ENCODE measurements around the gene XKR7. TPM values are rescaled to one million over a fixed set of nuclear protein-coding genes. Genes with fewer than 3 reads are reported as not detected.

The XKR7 gene
- total RNA-seq, 1 donor from 2014 or later, result 0.08 TPM

DNA sequence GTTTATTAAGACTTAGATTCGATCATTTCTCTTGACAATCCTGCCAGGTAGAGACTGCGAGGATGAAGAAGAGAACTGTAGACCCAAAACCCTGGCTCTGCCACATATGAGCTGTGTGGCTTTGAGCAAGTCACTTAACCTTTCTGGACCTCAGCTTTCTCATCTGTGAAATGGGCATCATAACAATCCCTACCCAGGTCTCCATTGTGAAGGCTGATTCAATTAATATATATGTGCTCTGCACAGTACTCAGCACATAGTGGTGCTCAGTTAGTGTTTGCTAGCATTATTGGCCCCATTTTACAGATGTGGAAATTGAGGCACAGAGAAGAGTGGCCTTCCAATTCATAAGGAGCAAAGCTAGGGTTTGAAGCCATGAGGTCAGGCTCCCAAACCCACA lies 7.9 kb downstream of the XKR7 start:
- Histone ChIP-seq H3K27me3 (ENCODE audit: control insufficient read depth, insufficient read depth, low read length) (peaks cover 13% of the 10 kb centered on the region), H3K4me3 (ENCODE audit: low read depth, low read length) (no peak overlapping the region), H3K36me3 (ENCODE audit: control insufficient read depth, insufficient read depth, low read length) (no peaks in the 10 kb centered on the region)
- TF ChIP-seq, protein P1, sequence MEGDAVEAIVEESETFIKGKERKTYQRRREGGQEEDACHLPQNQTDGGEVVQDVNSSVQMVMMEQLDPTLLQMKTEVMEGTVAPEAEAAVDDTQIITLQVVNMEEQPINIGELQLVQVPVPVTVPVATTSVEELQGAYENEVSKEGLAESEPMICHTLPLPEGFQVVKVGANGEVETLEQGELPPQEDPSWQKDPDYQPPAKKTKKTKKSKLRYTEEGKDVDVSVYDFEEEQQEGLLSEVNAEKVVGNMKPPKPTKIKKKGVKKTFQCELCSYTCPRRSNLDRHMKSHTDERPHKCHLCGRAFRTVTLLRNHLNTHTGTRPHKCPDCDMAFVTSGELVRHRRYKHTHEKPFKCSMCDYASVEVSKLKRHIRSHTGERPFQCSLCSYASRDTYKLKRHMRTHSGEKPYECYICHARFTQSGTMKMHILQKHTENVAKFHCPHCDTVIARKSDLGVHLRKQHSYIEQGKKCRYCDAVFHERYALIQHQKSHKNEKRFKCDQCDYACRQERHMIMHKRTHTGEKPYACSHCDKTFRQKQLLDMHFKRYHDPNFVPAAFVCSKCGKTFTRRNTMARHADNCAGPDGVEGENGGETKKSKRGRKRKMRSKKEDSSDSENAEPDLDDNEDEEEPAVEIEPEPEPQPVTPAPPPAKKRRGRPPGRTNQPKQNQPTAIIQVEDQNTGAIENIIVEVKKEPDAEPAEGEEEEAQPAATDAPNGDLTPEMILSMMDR (IDR thresholded peaks at IDR 0.05; ENCODE audit: insufficient read depth, low read length, poor library complexity, severe bottlenecking), result no peak
- no peak for DNase-seq (ENCODE audit: low read depth)

DNA sequence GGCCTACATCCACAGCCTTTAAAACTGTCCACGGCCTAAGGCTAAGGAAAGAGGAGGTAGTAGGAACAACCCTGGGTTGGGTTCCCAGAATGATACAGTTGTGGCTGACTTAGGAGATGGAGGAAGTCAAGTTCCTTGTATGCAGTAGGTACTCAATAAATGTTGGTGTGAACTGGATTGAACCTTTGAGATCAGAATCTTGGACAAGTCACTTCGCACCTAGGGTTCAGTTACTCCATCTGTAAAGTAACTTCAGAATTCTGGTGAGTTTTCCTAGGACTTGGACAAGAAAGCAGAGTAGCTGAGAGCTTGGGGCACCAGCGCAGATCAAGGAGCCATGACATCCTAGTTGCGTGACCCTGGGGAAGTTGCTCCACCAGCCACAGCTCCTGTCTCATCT lies 9.1 kb downstream of the XKR7 start:
- H3K4me3 ChIP-seq (ENCODE audit: low read depth, low read length), result no peak overlapping the region
- TF ChIP-seq, protein P1 (IDR thresholded peaks at IDR 0.05; ENCODE audit: insufficient read depth, low read length, poor library complexity, severe bottlenecking), result no peak
- peaks cover 14% of the 10 kb centered on the region for H3K27me3 ChIP-seq (ENCODE audit: control insufficient read depth, insufficient read depth, low read length)
- DNase-seq (ENCODE audit: low read depth), result no peak
- no peaks in the 10 kb centered on the region for H3K36me3 ChIP-seq (ENCODE audit: control insufficient read depth, insufficient read depth, low read length)

DNA sequence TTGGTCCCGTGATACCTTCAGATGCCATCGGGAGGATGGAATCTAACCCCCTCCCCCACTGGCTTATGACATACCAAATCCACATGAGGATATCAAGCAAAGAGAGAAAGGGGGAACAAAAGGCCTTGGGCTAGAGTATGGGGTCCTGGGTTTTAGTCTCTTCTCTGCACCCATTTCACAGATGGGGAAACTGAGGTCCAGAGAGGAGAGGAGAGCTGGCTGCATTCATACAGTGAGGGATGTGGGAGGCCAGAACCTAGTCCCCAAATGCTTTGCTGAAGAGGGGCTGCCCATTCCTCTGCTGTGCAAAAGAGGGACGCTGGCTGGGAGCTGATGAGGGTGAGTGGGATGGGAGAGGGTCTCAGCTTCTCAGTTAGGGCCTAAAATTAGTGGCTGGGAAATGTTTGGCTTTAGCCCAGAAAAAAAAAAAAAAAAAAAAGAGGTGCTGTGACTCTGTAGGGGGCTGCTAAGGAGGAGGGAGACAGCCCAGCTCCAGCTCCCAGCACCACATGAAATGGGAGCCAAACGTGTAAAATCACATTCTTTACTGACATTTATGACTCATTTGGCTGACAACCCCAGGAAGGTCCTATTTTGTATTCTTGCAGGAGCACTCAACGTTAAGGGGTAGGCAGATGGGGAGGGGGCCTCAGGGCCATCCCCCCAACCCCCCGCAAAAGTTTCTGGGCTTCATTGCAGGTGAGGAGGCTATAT lies 11.9 kb downstream of the XKR7 start:
- no peak for DNase-seq (ENCODE audit: low read depth)

DNA sequence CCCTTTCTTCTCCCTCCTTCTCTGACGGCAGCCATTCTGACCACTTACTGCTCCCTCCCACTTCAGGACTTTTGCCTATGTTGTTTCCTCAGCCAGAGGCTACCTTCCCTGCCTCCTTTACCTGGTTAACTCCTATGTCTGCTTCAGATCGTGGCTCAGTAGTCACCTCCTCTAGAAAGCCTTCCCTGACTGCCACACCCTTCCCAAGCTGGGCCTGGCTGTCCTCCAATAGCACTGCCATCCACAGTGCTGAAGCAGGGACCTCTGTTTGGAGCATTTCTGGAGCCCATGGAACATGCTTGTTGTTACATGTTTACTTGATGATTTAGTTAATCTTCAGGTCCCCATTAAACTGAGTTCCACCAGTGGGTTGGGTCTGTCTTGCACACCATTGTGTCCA lies 13.8 kb downstream of the XKR7 start:
- H3K27me3 ChIP-seq (ENCODE audit: control insufficient read depth, insufficient read depth, low read length), result peaks cover 16% of the 10 kb centered on the region
- DNase-seq (ENCODE audit: low read depth), result no peak
- H3K4me3 ChIP-seq (ENCODE audit: low read depth, low read length), result no peak overlapping the region
- H3K36me3 ChIP-seq (ENCODE audit: control insufficient read depth, insufficient read depth, low read length), result no peaks in the 10 kb centered on the region
- TF ChIP-seq, protein P1 (IDR thresholded peaks at IDR 0.05; ENCODE audit: insufficient read depth, low read length, poor library complexity, severe bottlenecking), result no peak

More for the DNA sequence above, 11.9 kb downstream of the XKR7 start:
- H3K4me3 ChIP-seq (ENCODE audit: low read depth, low read length), result no peak overlapping the region
- TF ChIP-seq, protein P1 (IDR thresholded peaks at IDR 0.05; ENCODE audit: insufficient read depth, low read length, poor library complexity, severe bottlenecking), result no peak
- H3K36me3 ChIP-seq (ENCODE audit: control insufficient read depth, insufficient read depth, low read length), result no peaks in the 10 kb centered on the region
- H3K27me3 ChIP-seq (ENCODE audit: control insufficient read depth, insufficient read depth, low read length), result peaks cover 14% of the 10 kb centered on the region

DNA sequence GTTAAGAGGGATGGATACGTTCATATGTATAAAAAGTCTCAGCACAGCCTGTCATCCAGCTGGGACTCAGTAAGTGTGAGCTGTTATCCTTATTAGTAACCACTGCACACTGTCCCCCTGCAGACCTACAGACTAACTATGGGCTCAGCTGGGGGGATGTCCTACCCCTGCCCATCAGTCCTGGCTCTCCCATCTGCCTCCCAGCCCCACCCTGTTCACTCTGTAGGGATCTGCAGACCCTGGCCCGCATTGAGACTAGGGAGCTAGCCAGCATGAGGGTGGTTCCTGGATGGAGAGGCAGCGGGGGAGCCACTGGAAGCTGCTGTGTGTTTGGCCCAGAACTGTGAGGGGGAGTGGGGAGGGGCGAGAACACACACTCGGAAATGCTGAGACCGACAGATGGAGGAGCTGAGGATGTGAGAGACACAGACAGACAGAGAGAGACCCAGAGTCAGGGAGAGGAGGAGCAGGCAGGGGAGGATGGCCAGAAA lies 17.1 kb downstream of the XKR7 start:
- H3K4me3 ChIP-seq (ENCODE audit: low read depth, low read length), result no peak overlapping the region
- no peak for DNase-seq (ENCODE audit: low read depth)
- H3K27me3 ChIP-seq (ENCODE audit: control insufficient read depth, insufficient read depth, low read length), result peaks cover 13% of the 10 kb centered on the region
- TF ChIP-seq, protein P1 (IDR thresholded peaks at IDR 0.05; ENCODE audit: insufficient read depth, low read length, poor library complexity, severe bottlenecking), result no peak
- H3K36me3 ChIP-seq (ENCODE audit: control insufficient read depth, insufficient read depth, low read length), result no peaks in the 10 kb centered on the region

DNA sequence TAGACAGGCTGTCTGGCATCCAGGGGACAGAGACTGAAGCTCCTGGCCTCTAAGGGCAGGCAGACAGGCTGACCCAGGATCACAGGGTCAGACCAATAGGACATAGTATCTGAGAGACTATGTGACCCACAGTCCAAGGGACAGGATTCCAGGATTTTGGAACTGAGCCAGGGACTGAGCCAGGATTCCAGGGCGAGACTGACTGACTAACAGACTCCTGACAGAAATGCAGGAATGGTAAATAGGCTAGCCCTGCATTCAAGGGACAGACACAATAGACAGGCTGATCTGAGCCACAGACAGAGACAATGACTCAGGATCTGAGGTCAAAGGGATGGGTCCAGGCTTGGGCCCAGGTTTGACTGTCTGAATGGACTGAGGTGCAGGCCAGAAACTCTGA lies 19.8 kb downstream of the XKR7 start:
- no peak overlapping the region for H3K4me3 ChIP-seq (ENCODE audit: low read depth, low read length)
- H3K36me3 ChIP-seq (ENCODE audit: control insufficient read depth, insufficient read depth, low read length), result no peaks in the 10 kb centered on the region
- TF ChIP-seq, protein P1 (IDR thresholded peaks at IDR 0.05; ENCODE audit: insufficient read depth, low read length, poor library complexity, severe bottlenecking), result no peak
- no peak for DNase-seq (ENCODE audit: low read depth)
- H3K27me3 ChIP-seq (ENCODE audit: control insufficient read depth, insufficient read depth, low read length), result peaks cover 13% of the 10 kb centered on the region

Measured in kidney epithelial cell (primary cell).